Right lobe of liver (tissue), 4 donors: ENCODE data around the gene C1QC.

ENCODE experiments used
- CTCF ChIP-seq, 4 donors: fragments of 200-600 bp in 3 of 4; fragments of 450-650 bp in 1 of 4; IDR thresholded peaks; one replicate each; pipeline versions ENCODE4 v1.5.1 to v1.8.0; 2016 to 2022; ENCODE audit warnings: antibody characterized with exemption in 4 of 4, mild to moderate bottlenecking in 2 of 4
- POLR2A ChIP-seq: fragments of 450-650 bp; IDR thresholded peaks from one replicate; pipeline ENCODE4 v1.6.1; 2017; ENCODE audit warnings: antibody characterized with exemption, mild to moderate bottlenecking
- donor health status: DM: no; HTN: no; CAD: no.
- donor health status: DM: no; HTN: no; CAD: no.
- donor health status: DM: no; HTN: yes; CAD: no.

- TF ChIP-seq CTCF (IDR thresholded peaks at IDR 0.05) (no peak), POLR2A (no peak)
Observed at GRCh38 chr1:22613572-22613918, 29.9 kb upstream of the C1QC start.
